Activated gamma-delta T cell treated with Interleukin-2 at 50 U/mL for 16 hours (primary cell): Measurements from ENCODE around the gene GBGT1.
"Not testable (repeated sequence)": the region's sequence is repeated elsewhere in the genome, so short reads cannot be mapped to it uniquely, and the experiment has no call there.

ENCODE experiments used
- DNase-seq: peaks from one replicate; pipeline ENCODE4 v3.0.0-alpha.2; 2020

Gene GBGT1

DNA sequence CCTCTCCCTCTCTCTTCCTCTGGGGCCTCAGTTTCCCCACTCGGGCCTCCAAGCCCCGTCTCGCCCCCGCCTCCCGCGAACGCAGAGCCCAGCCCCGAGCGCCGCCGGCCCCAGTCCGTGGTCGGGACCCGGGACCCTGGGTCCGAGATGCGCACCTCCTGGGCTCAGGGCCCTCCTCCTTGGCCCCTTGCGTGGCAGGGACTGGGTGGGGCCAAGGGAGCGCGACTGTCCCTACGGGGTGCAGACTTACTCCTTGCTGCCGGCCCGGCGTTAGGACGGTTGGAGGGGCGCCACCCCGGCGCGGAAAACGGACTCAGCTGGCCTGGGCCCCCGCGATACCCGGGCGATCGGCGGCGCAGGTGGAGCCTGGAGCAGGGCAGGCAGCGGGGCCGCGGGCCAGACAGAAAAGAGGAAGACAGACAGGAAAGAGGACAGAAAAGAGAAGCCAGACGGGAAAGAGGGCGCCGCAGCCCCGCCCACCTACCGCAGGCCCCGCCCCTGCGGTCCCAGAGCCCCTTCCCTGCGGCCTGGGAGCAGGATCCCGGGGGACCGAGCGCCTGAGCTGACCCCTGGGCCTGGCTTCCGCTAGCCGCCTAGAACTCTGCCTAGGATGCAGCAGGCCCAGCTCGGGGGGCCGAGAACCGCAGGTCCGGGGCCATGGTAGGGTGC is at the start of gene GBGT1:
Gene GBGT1, minus strand, starts transcription at position 411 of the 669 bp plus-strand sequence. CDS start 1,502 bp downstream, outside the sequence.
- no peak for DNase-seq

- no peak for DNase-seq
These were observed 46.9 kb upstream of the GBGT1 start for GRCh38 chr9:133210609-133211008.

GRCh38 chr9:133210202-133210532 is 46.5 kb upstream of the GBGT1 start:
- DNase-seq, result no peak

GRCh38 chr9:133209327-133210201 is 45.9 kb upstream of the GBGT1 start:
- DNase-seq, result not testable (repeated sequence)

DNA sequence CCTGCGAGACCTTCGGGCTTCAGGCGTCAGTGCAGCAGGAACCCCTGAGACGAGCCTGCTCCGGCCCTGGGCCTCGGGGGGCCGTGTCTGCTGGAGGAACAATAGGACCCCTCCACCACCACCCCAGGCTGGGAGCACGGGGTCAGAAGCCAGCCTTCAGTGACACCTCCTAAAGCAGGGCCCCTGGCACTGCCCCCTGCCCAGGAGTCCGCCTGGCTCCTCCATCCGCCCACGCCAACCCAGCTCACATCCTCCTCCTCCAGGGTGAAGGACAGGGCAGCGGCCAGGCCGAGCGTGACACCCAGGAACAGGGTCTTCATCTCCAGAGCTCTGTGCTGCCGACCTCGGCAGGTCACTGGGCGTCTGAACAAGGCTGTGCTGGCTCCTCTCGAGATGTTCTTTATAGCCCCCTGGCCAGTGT is 45.2 kb upstream of the GBGT1 start, which contains the start of gene OBP2B:
Gene OBP2B, minus strand, starts transcription at position 371 of the 421 bp plus-strand sequence. Its CDS starts 51 bp downstream, at position 320.
- not testable (repeated sequence) for DNase-seq

DNA sequence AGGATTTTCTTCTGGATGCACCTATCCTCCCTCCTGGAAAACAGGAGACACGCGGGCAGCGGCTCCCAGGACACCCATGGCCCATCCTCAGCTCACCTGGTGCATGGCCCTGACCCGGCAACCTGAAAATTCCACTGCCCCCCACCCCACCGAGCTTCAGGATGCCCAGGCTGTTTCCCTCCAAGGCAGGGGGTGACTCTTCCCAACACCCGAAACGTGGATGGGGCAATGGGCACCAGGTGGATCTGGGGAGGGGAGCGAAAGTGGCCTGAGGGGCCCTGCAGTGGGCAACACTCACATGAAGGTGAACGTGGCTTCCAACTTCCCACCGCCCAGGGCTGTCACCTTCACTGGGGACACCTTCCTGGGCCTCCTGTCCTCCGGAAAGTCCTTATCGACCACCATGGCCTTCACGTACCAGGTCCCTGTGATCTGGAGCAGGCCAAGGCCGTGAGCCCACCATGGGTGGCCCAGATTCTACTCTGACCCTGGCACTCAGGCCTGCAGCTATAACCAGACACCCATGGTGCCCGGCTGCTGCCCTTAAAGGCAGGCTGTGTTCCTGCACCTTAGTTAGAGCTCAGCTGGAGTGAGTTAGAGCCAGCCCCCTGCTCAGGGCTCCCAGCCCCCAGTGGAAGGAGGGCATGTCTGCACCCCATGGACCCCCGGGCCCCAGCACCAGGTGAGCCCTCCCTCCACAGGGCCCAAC is 44.6 kb upstream of the GBGT1 start:
- DNase-seq, result not testable (repeated sequence)

DNA sequence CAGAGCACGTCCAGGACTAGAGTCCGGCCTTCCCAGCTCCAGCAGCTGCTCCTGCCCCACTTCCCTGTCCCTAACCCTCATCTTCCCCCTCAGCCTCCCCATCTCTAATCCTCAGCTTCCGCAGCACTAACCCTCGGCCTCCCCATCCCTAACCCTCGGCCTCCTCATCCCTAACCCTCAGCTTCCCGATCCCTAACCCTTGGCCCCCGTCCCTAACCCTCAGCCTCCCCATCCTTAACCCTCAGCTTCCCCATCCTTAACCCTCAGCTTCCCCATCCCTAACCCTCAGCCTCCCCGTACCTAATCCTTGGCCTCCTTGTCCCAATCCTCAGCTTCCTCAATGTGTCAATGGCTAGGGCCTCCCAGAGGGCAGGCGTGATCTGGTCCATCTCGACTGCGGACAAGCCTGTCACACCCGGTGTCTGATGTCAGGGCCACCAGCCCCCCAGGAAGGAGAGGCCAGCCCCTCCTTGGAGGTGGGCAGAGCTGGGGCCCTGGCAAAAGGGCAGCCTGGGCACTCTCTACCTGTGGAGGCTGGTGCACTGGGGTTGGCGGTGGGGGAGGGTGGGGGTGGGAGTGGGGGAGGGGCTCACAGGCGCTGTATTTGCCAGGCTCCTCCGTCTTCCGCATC is 43.9 kb upstream of the GBGT1 start:
- DNase-seq, result no peak

GRCh38 chr9:133207021-133207531 is 43.4 kb upstream of the GBGT1 start:
- no peak for DNase-seq

DNA sequence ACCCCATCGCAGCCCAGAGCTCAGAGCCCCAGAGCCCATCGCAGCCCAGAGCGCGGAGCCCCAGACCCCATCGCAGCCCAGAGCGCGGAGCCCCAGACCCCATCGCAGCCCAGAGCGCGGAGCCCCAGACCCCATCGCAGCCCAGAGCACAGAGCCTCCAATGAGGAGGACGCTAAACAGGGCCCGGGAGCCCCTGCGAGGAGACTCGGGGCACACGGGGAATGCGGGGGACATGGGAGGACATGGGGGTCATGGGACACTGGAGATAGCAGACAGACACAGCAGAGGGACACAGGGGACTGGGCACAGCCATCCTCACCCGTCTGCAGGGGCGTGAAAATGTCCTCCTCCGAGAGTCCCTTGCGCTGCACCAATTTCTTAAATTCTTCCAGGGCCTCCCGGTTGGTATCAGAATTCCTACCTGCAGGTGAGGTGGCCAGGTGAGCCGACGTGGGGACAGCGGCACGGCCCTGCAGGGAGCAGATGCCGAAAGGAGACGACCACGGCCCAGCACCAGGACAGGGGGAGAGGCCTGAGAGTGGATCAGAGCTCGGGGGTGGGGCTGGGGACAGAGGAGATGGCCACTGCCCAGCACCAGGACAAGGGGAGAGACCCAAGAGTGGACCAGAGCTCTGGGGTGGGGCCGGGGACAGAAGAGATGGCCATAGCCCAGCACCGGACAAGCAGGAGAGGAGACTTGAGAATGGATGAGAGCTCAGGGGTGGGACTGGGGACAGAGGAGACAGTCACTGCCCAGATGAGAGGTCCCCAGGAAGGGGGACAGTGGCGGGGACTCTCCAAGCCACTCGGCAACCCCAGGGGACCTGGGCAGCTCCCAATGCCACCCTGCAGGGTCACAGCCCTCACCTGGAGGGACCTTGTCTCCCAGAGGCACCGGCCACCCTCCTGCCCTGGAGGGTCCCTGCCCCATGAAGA is 42.5 kb upstream of the GBGT1 start:
- no peak for DNase-seq

- not testable (repeated sequence) for DNase-seq
These were observed 41.8 kb upstream of the GBGT1 start for GRCh38 chr9:133205481-133205887.

GRCh38 chr9:133204993-133205336 is 41.3 kb upstream of the GBGT1 start:
- no peak for DNase-seq

DNA sequence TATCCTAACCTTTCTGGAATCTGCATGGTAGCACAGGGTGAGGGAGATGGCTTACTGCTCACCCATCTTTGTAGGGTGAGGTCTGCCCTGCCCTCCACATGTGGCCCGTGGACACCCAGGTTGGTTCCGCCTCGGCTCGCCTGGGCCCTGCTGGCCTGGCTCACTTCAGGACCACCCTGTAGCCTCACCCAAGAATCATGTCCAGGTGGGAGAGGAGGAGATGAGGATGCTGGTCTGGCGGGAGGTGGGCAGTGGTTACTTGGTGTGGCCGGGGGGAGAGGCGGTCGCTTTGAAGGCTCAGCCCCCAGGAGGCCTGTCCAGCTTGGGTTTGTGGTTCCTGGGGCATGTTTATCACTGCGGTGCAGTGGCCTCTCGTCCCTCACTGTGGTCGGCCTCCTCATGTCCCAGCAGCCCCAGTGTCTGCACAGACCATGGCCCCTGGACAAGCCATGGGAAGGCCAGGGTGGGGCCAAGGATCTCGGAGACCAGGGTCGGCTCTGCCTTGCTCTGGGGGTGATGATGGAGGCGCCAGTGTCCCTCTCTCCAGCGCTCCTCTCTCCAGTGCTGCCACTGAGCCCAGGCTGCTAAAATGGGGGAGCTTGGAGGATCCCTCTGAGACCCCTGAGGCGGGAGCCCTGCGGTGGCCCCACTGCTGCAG is 40.8 kb upstream of the GBGT1 start:
- DNase-seq, result no peak

GRCh38 chr9:133203506-133204075 is 39.9 kb upstream of the GBGT1 start:
- no peak for DNase-seq

- DNase-seq, result no peak
These were observed 39.2 kb upstream of the GBGT1 start for GRCh38 chr9:133202688-133203453.

- DNase-seq, result no peak
These were observed 38.4 kb upstream of the GBGT1 start for GRCh38 chr9:133202145-133202513.

GRCh38 chr9:133201424-133202144 is 37.9 kb upstream of the GBGT1 start:
- no peak for DNase-seq

DNA sequence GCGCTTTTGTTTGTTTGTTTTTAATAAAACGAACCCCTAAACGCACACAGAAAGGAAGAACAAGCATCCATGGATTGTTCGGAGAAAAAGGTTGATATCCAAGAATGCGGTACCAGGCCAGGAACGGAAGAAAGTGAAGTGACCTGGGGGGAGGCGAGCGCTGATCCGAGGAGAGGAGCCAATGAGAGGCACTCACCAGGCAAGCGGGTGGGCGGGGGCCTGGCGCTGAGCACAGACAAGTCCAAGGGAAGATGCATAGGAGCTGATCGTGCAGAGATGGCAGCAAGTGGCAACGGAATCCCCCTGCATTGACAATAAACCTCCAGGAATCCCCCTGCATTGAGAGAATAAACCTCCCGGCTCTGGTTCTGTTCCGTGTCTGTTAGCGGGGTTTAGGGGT is 36.9 kb upstream of the GBGT1 start:
- no peak for DNase-seq

DNA sequence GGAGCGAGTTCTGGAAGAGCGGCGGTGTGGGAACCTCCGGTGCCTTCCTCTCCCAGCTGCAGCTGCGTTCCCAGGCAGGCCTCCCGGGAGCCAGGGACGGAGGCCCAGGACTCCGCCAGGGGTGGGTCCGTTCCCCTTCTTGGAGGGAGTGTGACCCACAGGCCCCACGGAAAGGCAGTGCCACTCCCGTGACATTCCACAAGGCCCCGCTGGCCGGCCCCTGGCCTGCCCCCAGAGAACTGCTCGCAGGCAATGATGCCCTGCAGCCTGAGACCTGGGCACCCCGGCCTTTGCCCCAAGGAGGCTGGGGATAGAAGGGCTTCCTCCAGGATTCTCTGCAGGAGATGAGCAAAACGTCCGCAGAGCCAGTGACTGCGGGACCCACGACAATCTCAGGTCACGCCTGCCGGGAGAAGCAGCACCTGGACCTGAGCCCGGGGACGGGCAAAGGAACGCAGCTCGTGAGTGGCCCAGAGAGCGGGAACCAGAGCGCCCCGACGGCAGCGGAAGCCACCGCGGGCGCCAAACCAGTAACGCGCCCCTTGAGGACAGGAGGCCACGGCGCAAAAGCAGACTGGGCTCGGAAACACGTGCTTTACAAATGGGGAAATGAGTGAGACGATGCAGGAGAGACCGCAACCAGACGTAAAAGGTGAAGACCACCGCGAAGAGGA is 36.1 kb upstream of the GBGT1 start:
- peak; percentile 47 for DNase-seq

GRCh38 chr9:133195029-133195428 is 31.3 kb upstream of the GBGT1 start:
- DNase-seq, result no peak
